NCI-H2196 (cell line): ENCODE results near the gene FOXD3.
"Not testable (repeated sequence)": the region's sequence is repeated elsewhere in the genome, so short reads cannot be mapped to it uniquely, and the experiment has no call there.

Experiments used
- DNase-seq: peaks from one replicate; lab custom pipeline; 2025; ENCODE audit not compliant: unreplicated experiment; lab: John Stamatoyannopoulos, UW

The FOXD3 gene

GRCh38 chr1:63356234-63356633, 33.9 kb downstream of the FOXD3 start:
- not testable (repeated sequence) for DNase-seq

GRCh38 chr1:63359561-63359960, 37.2 kb downstream of the FOXD3 start:
- DNase-seq, result no peak

GRCh38 chr1:63362073-63362472, 39.7 kb downstream of the FOXD3 start:
- DNase-seq, result no peak

GRCh38 chr1:63362578-63362977, 40.2 kb downstream of the FOXD3 start:
- no peak for DNase-seq

- no peak for DNase-seq
These were observed 40.6 kb downstream of the FOXD3 start for GRCh38 chr1:63363014-63363413.

GRCh38 chr1:63366908-63367214, 44.5 kb downstream of the FOXD3 start:
- no peak for DNase-seq

GRCh38 chr1:63367215-63368103, 45.1 kb downstream of the FOXD3 start, which contains the start of gene ALG6:
Gene ALG6, plus strand, starts transcription at chr1:63367627. Its CDS starts 3,351 bp downstream, at chr1:63370978.
- DNase-seq, result peak; percentile 99

GRCh38 chr1:63368131-63368530, 45.8 kb downstream of the FOXD3 start:
- no peak for DNase-seq
